ENCODE results near the gene USB1. TPM values are rescaled to one million over a fixed set of nuclear protein-coding genes. Genes with fewer than 3 reads are reported as not detected.

The USB1 gene
- total RNA-seq, 1 donor from 2014 or later = 9.4 TPM

DNA sequence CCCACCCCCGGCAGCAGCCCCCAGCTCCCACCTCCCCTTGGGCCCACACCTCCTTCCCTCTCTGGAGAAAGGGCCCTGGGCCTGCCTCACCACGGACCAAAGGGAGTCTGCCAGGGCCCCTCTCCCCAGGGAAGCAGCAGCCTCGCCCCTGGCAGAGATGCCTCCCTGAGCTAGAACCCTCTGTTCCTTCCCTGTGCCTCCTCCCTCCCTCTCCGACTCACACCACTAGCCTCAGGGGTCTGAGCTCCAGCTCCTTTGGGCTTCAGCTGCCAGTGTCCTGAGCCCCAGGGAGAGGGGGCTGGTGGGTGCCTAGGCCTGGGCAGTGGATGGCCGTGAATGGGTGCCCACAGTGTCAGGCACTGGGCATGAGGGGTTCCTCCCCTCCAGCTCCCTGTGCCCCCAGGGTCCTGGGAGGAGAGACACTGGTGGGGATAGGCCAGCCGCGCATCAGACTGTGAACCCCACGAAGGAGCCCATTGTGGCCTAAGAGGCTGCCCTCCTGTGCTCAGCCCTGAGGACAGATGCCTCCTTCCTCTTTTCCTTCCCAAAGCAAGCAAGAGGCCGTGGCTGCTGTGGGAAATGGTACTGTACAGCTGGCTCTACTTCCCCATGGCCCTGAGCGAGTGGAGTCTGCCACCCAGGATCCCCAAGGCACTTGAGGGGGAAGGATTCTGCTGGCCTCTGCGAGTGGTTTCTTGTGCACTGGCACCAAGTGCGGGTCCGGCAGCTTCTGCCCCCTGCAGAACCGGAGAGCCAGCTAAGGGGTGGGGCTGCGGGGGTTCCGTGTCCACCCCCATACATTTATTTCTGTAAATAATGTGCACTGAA, 45.1 kb downstream of the USB1 start:
- DNase-seq (ENCODE audit: low read depth) = no peak

DNA sequence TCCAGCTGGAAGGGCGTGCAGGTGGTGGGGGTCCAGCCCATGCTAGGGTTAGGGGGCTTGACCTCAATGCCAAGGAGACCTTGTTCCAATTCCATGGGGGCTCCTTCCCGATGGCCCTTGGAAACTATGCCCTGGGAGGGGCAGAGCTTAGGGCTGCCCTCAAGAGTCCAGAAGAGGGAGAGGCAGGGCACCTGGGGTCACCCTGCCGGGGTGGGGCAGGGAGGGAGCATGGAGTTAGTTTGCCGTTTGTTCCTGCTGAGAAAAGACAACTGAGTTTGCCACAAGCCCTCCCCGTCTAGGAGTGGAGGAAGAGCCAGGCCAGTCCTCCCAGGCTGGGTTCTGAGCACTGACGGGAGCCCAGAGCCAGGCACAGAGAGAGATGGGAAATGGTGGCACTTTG, 45.7 kb downstream of the USB1 start:
- DNase-seq (ENCODE audit: low read depth) = no peak

DNA sequence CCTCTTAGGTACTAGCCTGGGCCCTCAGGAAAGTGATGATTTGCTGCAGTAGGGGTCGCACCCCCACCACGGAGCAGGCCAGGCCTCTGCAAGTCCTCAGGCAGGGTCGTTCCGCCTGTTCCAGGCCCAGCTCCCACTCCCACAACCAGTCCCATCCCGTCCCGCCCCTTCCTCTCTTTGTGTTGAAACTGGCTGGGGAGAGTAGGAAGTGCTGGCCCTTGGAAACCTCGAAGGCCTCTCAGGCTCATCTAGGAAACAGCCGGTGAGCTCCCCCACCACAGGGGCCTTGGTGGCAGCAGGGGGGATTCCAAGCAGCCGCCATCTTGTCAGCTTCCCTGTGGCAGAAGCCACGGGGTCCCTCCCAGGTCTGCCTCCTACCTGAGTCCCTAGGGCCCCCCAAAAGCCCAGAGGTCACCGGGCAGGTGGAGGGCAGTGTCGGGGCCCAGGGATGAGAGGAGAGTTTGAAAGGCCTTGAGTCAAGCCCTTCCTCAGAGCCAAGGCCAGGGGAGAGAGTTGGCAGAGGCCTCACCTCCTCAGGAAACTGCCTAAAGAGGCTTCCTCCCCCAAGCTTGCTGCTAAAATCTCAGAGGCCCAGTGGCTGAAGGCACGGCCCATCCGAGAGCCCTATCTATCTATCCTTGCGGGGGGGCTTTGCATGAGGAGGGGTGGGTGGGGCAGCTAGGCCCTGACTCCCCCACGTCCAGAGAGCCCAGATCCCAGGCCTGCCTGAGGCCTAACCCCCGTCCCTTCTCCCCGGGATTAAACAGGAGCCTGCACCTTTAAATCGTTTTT, 46.5 kb downstream of the USB1 start:
- DNase-seq (ENCODE audit: low read depth) = no peak

- no peak for DNase-seq (ENCODE audit: low read depth)
These were observed 47.5 kb downstream of the USB1 start for GRCh38 chr16:58048494-58049231.

DNA sequence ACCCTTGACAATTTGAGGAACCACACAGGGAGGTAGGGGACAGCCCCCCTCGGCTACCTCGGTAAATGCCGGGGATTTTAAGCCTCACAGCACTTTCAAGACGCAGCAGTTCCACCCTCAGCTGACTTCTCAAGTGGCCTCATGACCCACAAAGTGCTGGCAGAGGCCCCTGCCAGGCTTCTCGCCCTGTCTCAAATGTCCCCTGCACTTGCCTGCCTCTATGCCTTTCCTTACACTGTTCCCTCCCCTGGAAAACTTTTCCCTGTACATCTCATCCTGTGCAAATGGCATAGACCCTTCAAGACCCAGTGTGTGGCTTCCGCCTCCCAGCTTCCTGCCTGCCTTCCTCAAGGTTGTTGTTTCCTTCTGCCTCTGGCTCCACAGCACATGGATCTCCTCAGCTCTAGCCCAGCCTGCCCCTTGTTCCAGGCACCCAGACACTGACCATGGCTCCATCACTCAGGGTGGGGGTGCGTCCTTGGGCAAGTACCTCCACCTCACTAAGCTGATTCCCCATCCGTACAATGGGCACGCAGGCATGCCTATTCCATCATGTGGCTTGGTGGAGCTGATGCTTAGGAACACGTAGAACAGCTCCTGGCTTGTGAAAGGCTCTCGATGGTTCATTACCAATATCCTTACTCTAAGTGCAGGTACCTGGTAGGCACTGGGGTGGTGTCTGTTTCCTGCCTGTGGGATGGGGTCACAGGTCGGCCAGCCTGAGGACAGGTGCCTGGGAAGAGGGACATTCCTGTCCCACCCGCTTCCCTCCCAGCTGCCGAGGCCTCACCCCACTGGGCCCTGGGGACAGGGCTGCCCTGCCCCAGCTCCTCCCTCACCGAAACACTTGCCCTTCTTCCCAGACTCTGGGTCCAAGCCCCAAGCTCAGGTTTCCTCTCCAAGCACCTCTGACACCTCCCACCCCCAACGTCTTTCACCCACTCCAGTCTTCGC, 48.3 kb downstream of the USB1 start:
- DNase-seq (ENCODE audit: low read depth) = peak; percentile 46

DNA sequence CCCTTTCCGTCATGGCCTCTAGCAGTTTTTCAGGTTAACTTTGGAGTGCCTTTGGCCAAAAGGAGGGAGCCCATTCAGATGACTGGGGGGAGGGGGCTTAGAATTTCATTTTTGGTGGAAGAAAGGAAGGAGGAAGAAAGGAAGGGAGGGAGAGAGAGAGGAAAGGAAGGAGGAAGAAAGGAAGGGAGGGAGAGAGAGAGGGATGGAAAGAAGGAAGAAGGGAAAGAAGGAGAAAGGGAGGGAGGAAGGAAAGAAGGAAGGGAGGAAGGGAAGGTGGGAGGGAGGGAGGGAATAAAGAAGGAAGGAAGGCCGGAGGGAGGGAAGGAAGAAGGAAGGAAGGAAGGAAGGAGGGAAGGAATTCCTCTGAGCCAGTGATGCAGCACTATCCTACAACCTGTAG, 50.1 kb downstream of the USB1 start:
- DNase-seq (ENCODE audit: low read depth) = no peak

DNA sequence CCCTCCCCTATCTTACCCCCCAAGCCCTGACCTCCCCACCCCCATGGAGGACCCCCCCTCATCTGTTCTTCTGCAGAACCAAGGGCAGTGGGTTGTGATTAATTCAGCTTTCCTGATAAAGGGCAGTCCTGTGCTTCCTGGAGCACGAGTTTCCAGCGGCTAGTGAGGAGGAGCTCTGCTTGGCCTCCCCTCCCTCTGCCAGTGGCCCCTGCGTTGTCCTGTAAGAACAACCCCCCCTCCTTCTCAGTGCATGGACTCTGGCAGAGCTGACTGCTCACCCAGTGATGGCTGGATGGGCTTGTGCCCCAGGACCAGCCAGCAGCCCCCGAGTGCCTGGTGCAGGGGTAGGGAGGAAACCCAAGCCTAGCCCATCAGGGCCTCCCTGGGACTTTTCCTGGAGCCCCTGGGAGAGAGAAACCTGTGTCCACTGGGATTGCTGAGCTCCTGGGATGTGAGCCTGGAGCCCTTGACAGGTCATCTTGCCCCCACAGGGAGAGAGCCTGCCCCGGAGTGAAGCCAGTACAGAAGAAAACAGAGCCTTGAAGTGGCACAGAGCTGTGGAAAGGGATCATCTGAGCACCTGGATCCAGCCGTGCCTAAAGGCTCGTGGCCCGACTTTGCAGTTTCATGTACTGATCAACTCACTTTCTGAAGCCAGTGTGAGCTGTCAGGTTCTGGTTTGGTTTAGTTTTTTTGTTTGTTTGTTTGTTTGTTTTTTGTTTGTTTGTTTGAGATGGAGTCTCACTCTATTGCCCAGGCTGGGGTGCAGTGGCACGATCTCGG, 50.8 kb downstream of the USB1 start:
- DNase-seq (ENCODE audit: low read depth) = no peak

DNA sequence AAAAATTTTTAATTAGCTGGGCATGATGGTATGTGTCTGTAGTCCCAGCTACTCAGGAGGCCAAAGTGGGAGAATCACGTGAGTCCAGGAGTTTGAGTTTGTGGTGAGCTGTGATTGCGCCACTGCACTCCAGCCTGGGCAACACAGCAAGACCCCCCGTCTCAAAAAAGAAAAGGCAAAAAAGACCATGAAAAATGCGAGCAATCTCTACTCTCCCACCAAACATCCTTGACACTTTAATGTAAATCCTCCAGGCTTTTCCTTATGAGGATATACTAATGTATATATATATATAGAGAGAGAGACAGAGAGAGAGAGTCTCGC, 52.4 kb downstream of the USB1 start:
- DNase-seq (ENCODE audit: low read depth) = no peak

DNA sequence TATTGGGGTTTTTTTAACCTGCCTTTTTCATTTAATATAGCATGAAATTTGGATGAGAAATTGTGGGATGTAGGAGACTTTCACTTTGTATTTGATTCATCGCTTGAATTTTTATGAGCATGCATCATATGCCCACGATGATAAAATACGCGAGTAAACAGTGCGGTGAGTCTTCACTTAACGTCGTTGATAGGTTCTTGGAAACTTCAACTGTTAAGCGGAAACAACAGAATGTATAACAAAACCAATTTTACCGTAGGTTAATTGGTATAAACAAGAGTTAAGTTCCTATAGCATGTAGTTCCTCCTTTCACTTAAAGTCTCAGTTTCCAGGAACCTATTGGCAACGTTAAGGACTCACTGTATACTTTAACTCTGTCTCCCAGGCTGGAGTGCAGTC, 53.1 kb downstream of the USB1 start:
- no peak for DNase-seq (ENCODE audit: low read depth)

DNA sequence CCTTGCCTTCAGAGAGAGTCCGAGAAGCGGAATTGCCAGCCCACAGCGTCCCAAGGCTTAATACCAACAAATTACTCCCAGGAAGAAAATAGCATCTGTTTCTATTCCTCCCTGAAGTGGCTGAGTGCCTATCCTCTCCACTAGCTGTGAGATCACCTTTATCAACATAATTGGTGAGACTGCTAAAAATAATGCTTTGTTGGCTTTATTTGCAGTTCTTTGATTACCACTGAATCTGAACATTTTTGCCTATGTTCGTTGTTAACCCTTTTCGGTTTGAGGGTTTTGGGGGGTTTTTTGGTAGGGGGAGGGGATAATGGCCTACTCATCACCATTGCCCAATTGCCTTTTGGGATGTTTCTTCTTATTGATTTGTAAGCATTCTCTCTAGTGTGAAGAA, 55.4 kb downstream of the USB1 start:
- no peak for DNase-seq (ENCODE audit: low read depth)

GRCh38 chr16:58057121-58057520, 55.9 kb downstream of the USB1 start:
- DNase-seq (ENCODE audit: low read depth) = no peak

GRCh38 chr16:58057784-58058183, 56.6 kb downstream of the USB1 start:
- DNase-seq (ENCODE audit: low read depth) = no peak

- no peak for DNase-seq (ENCODE audit: low read depth)
These were observed 61.6 kb downstream of the USB1 start for GRCh38 chr16:58062821-58063220.

DNA sequence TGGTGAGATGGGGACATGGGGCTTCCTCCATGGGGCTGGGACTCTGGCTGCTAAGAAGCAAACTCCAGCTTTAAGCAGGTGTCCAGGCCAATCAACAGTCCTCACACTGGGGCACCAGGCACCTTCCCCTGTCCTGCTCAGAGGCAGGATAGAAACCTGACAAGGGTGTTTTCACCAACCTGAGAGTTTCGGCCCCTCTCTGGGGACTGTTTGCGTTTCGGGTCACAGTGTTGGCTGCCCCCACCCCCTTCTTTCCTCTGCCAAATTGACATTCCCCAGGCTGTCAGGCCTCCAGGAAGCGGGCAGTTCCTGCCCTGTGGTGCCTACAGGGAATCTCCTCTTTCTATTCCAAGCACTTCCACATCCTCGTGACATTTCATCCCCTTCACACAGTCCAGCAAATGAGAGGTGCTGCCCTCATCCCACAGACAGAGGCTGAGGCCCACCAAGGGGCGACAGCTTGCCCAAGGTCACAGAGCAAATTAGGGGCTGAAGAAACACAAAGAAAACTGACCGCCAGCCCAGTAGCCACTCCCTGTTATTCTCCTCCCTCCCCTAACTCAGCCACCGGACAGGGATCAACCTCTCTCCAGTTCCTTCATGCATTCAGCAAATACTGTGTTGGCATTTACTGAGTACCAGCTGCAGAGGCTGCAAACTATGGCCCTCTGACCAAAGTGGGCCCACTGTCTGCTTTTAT, 62.3 kb downstream of the USB1 start:
- no peak for DNase-seq (ENCODE audit: low read depth)

GRCh38 chr16:58070585-58070984, 69.4 kb downstream of the USB1 start:
- no peak for DNase-seq (ENCODE audit: low read depth)

Data from myocyte (in vitro differentiated cells).